Stromal cell of bone marrow (primary cell): ENCODE data around the gene STAG3.
A peak's percentile ranks its signal among the peaks of the same experiment; 100 is the strongest.

Experiments used
- DNase-seq: peaks from one replicate; pipeline ENCODE4 v3.0.0-alpha.2; 2012; ENCODE audit warnings: low read depth

The STAG3 gene

GRCh38 chr7:100155553-100156317 lies 22.0 kb upstream of the STAG3 start:
- no peak for DNase-seq

DNA sequence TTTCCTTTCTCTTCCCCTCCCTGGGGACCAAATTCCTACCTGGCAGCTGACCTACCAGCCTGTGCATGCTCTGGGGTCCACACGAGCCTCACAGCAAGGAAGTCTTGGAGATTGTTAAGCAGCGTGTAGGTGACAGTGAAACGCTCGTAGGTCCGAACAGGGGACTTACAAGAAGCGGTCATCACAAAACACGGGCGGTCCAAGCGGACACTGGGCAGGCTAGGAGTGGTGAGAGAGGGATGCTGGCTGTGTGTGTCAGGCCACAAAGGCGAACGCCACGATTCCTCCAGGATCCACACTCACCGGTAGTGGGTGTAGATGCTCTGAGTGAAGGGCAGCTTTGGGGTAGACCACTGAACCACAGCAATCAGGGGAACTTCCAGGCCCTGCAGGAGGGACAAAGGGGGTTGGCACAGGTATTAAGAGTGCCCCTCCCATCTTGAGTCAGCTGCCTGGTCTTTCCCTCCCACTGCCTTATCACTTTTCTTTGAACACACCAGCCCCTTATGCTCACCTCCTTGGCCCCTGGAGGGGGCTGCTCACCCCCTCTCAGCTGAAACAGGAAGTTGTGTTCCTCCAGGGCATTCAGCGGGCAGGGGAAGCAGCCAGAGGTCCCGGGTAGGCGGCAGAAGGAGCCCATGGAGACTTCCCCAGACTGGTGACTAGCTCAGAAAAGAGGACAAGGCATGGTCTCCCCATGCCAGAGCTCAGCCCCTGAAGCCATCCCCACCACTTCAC lies 21.2 kb upstream of the STAG3 start:
- DNase-seq, result no peak

- no peak for DNase-seq
These were observed 20.7 kb upstream of the STAG3 start for GRCh38 chr7:100157069-100157333.

DNA sequence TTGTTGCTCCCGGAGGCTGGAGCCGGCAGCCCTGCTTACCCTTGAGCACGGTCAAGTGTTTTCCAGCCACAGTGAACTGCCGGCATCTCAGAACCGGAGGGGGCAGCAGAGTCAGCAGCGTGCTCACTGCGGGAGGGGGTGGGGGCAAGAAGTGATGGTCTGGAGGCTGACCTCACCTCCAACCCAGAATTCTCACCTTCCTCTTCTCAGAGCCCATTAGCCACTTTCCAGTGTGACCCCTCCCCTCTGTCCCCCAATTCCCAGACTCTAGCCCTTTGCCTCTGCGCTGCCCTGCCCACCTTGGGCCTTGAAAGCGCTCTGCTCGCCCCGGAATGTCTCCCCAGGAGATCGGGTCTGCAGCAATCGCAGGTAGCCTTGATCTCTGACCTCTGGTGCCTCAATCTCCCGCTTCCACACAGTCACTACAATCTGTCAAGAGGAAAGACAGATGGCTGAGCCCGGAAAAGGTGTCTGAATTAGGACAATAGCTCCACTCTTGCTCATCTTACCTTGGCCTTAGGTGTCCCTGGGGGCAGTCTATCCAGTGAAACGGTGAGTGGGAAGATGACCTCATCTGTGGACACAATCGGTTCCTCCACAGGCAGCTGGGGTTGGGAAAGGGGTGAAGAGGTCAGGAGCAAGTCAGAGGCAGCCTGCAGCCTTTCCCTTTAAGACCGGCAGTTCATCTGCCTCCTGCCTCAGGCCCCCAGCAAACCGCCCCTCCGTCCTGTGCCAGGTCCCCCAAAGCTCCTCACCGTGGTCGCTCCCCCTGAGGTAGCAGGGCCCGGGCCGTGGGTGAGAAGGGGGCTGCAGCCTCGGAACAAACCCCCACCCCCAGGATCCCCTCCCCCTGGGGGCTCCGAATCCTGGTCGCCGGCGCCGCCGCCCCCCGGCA lies 20.1 kb upstream of the STAG3 start:
- DNase-seq, result no peak

DNA sequence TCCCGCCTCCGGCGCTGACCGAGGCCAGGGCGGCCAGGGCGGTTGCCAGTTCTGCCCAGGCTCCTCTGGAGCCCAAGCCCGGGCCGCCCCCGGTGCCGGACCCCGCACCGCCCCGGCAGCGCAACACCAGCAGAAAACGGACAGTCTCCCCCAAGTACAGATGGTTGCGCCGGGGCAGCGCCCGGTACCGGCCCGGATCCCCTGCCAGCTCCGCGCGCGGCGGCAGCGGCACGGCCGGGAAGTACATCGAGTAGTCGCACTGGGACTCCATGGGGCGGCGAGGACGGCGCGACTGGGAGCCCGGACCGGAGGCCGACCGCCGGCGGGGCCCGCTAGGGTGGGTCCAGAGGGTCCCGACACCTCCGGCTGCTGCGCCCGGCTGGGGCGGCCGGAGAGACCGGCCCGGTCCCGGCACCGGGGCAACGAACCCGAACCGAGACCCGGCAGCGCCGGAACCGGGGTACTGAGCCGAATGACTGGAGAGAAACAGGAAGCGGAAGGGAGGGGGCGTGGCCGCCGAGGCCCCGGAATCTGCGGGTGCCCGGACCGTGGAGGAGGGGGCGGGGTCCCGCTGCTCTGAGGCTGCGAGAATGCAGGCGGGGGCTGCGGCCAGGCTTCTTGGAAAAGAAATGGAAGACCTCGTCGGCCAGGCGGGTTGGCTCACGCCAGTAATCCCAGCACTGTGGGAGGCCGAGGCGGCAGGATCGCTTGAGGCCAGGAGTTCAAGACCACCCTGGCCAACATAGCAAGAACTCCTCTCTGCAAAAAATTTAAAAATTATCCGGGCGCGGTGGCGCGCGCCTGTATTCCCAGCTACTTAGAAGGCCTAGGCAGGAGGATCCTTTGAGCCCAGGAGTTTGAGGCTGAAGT lies 19.3 kb upstream of the STAG3 start, which contains the start of gene TRAPPC14:
TSS of gene TRAPPC14 (minus strand) at position 495 of the 870 bp plus-strand sequence. CDS start at position 271, 224 bp downstream.
- peak; percentile 63 for DNase-seq

GRCh38 chr7:100159099-100159623 lies 18.6 kb upstream of the STAG3 start:
- DNase-seq, result no peak

- DNase-seq, result no peak
These were observed 17.7 kb upstream of the STAG3 start for GRCh38 chr7:100160067-100160466.

- no peak for DNase-seq
These were observed 14.6 kb upstream of the STAG3 start for GRCh38 chr7:100163006-100163531.

DNA sequence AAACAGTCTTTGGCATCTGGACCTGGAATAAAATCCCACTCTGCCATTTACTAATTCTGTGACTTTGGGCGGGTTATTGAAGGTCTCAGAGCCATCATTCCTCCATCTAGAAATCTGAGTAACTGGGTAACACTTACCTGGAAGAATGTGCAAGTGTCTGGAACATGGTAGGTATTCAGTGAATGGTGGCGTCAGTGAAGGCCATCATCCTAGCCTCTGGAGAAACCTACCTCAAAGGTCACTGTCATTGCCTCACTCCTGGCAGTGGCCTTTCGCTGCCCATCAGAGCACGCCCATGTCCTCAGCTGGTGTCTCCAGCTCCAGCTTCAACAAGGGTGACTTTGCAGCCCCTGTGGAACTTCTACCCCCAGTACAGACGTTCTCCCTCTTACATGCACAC lies 13.8 kb upstream of the STAG3 start:
- no peak for DNase-seq

DNA sequence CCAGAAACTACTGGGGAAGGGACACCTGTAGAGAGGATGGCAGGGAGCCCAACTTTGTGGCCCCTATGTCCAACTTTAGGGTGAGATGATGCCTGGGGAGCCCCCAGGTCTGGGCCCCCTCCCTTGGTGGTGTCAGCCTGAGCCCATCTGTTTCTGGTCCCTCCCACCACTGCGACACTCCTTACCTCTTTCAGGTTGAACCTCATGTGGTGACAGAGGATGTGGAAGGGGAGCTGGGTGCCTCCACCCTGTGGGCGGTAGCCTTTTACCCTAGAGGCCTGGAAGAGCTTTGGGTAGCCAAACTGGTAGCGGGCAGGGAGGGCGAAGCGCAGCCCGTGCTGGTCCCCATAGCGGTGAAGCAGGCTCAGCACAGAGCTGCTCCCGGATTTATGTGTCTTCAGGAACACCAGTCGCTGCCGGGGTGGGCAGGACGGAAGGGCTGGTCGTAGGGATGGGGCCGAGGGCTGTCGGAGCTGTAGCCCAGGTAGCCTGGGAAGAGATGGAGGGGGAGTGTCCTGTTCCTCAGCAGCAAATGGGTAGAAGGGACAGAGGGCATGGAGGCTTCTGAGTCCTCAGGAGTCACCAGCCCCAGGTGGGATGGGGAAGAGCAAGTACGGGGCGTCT lies 11.3 kb upstream of the STAG3 start:
- no peak for DNase-seq

GRCh38 chr7:100166970-100167911 lies 10.5 kb upstream of the STAG3 start:
- no peak for DNase-seq

DNA sequence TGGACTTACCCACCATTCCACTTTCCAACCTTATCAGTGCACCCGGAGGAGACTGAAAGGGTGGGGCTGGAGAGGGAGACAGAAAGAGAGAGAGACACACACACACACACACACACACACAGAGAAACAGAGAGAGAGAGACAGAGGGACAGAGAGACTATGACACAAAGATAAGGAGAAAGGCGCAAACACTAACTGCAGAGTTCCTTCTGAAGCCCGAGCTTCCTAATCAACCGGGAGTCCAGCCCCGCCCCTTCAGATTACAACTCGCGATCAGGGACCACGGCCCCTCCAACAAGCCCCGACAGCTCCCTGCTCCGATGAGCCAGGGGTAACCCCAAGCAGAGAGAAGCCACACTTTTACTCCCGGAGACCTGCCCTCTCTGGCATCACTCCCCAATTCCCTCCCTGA lies 9.8 kb upstream of the STAG3 start:
- no peak for DNase-seq

GRCh38 chr7:100169147-100169850 lies 8.4 kb upstream of the STAG3 start:
- DNase-seq, result no peak

DNA sequence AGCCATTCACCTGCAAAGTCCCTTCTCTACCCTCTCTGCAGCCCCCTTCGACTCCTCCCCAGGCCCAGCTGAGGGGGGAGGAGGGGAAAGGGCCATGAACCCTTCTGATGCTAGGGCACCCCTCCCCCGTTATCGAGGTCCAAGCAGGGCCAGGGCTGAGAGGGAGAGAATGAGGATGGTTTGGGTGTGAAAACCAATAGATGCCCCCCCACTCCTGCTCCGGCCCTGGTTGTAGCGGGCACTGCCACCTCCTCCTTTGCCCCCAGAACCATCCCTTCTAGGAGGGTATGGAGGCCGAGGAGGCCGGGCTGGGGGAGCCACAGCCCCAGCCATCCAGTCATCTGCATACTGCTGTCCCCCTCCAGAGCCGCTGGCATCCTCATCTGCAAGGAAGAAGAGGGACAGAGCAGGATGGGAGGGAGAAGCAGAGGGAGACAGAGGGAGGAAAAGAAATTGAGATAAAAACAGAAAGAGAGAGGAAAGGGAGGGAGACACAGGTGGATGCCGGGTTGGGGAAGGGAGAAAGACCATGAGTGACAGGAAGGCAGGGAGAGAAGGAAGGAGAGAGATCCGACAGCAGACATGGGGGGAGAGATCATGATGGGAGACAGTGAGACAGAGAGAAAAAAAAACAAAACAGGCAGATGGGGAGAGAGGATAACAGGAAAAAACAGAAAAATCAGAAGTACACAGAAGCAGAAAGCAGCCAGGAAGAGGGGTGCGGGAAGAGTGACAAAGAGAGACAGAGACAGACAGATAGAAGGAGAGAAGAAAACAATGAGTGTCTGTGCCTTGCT lies 7.4 kb upstream of the STAG3 start:
- no peak for DNase-seq

- no peak for DNase-seq
These were observed 6.5 kb upstream of the STAG3 start for GRCh38 chr7:100171087-100171681.

DNA sequence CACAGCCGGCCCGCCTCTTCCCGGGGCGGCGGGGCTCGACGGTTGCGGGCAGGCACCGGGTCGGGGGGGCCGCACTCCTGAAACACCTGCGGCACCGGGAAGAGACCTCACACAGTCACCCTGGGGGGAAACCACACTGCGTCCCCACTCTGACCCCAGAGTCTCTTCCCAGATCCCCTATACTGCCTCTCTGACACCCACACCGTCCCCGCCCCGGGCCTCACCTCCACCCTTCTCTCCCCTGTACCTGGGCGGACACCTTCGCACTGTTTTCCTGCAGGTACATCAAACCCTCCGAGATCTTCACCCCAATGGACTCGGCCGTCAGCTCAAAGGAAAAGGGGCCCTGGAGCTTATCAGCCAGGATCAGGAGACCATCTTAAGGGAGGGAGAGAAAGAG lies 5.9 kb upstream of the STAG3 start:
- DNase-seq, result no peak

GRCh38 chr7:100173806-100174495 lies 3.8 kb upstream of the STAG3 start:
- no peak for DNase-seq
